ENCODE measurements around the gene WDR18. TPM values are rescaled to one million over a fixed set of nuclear protein-coding genes. Genes with fewer than 3 reads are reported as not detected.

Gene WDR18
- total RNA-seq, 1 experiment from 2014 or later, result 124 TPM

- Histone ChIP-seq H3K4me1 (ENCODE audit: control insufficient read depth in 1 of 2, insufficient read depth in 2 of 2, low read length in 2 of 2) (peaks cover 36 to 79% of the 10 kb centered on the region in 2 experiments), H3K9me3 (ENCODE audit: control insufficient read depth in 1 of 2, insufficient read depth in 1 of 2, low read depth in 1 of 2, low read length in 2 of 2) (no peaks in the 10 kb centered on the region), H3K9ac (ENCODE audit: low read length) (peak overlapping the region; percentile 84), H4K20me1 (ENCODE audit: insufficient read depth) (no peaks in the 10 kb centered on the region), H3K36me3 (ENCODE audit: control insufficient read depth in 1 of 2, insufficient read depth in 2 of 2, low read length in 2 of 2) (peaks cover 0 to 21% of the 10 kb centered on the region in 2 experiments; a peak in 1 of 4 replicates), H3K27ac (ENCODE audit: low read depth, low read length) (peak overlapping the region; percentile 78), H3K9me2 (ENCODE audit: insufficient read depth) (no peaks in the 10 kb centered on the region), H3K4me2 (ENCODE audit: low read length) (peak overlapping the region; percentile 88), H3K4me3 (replicated peaks in 1 of 2; ENCODE audit: low read depth in 1 of 2, low read length in 2 of 2) (peak overlapping the region; percentile 91), H3K79me2 (ENCODE audit: insufficient read depth, low read length) (peaks cover 14% of the 10 kb centered on the region; the same call in 1 of the 2 replicates), H3K27me3 (ENCODE audit: insufficient read depth, low read length) (no peaks in the 10 kb centered on the region), H2AFZ (ENCODE audit: low read depth, low read length, poor library complexity, severe bottlenecking) (no peak overlapping the region)
- ChIA-PET CTCF (interaction anchor here (1.0 to 2.4 kb wide), 4 partner anchors 15 to 71 kb away, joined by 3 to 9 read pairs (median 4); partner anchors contain the start of genes CNN2 and RNU6-2), RAD21 (ENCODE audit: low non-redundant PET in 1 of 2, low total read pairs in 2 of 2, uncharacterized antibody in 2 of 2, unreplicated experiment in 2 of 2) (interaction anchor here in 1 of 2 experiments (1.1 to 1.5 kb wide), 2 partner anchors 15 to 224 kb away, joined by 5 to 7 read pairs; no protein-coding TSS in a partner anchor), POLR2A (interaction anchor here (0.6 to 7.8 kb wide), 4 partner anchors 15 to 33 kb away, joined by 3 to 85 read pairs (median 18); partner anchors contain the start of genes CNN2 and RNU6-2)
- BruUV-seq (replicated peaks), result no TSS peak
- DNase-seq (ENCODE audit: low read depth, low spot score), result peak; percentile 90
- intact Hi-C loops (cut with micrococcal nuclease), result loop anchor here (2.0 kb wide), 1 partner anchor 15 kb away; the partner anchor contains the start of gene CNN2
- peak; percentile 61 for ATAC-seq
- TF ChIP-seq POLR2AphosphoS5 (IDR thresholded peaks at IDR 0.05; ENCODE audit: low read depth, low read length) (peak; percentile 82), ZFX (IDR thresholded peaks at IDR 0.05) (no peak), YY1 (IDR thresholded peaks at IDR 0.05; ENCODE audit: extremely low read depth, insufficient replicate concordance, low read depth, low read length) (peak; percentile 74), TCF7L2 (IDR thresholded peaks at IDR 0.05; ENCODE audit: borderline replicate concordance, extremely low read depth, insufficient read depth, insufficient read length) (peak; percentile 34), ATF3 (IDR thresholded peaks at IDR 0.05) (no peak), MAX (IDR thresholded peaks at IDR 0.05) (peak; percentile 86), POLR2A (IDR thresholded peaks at IDR 0.05; ENCODE audit: borderline replicate concordance, extremely low read depth, insufficient read depth, insufficient read length) (peak; percentile 74), SP1 (IDR thresholded peaks at IDR 0.05; ENCODE audit: low read depth) (peak; percentile 90)
Measured at GRCh38 chr19:1041835-1042685, 57.9 kb downstream of the WDR18 start.

All from HCT116 (cell line).